Measurements from ENCODE around the gene NPAS3.

NPAS3 gene

DNA sequence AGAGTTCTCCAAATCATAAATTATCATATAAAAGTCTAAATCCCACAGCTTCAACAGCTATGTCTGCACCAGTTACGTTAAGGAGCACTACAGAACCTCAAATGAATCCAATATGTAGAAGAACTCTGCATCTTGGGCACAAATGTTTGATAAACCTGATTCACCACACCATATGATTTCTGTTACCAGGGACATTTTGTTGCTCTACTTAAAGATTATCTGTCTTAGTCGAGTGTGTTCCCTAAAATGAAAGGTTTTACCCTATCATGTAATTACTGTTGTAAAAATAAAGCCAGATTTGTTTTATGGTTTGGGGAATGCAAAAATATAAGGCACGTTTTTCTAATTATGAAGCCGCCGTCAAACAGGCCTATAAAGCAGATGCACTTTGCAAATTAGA lies 649.1 kb downstream of the NPAS3 start:
- no peak for DNase-seq (ENCODE audit: low read depth)

DNA sequence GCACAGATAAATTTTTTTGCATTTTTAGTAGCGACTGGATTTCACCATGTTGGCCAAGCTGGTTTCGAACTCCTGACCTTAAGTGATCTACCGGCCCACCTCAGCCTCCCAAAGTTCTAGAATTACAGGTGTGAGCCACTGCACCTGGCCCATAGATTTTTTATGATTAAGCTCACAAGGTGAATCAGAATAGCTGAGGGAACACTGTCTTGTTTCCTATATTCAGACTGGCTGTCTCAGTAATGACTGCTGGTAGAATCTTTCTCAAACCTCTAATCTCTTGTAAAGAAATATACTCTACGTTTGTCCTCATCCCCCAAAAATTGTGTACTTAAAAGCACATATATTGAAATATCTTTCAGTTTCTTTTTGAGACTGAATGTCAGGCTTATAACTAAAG lies 650.1 kb downstream of the NPAS3 start:
- no peak for DNase-seq (ENCODE audit: low read depth)

GRCh38 chr14:33589334-33589733 lies 650.7 kb downstream of the NPAS3 start:
- DNase-seq (ENCODE audit: low read depth): peak; percentile 95

GRCh38 chr14:33590891-33591630 lies 652.4 kb downstream of the NPAS3 start:
- no peak for DNase-seq (ENCODE audit: low read depth)

GRCh38 chr14:33592297-33592696 lies 653.6 kb downstream of the NPAS3 start:
- peak; percentile 45 for DNase-seq (ENCODE audit: low read depth)

- no peak for DNase-seq (ENCODE audit: low read depth)
Measured at GRCh38 chr14:33596211-33597080, 657.8 kb downstream of the NPAS3 start.

DNA sequence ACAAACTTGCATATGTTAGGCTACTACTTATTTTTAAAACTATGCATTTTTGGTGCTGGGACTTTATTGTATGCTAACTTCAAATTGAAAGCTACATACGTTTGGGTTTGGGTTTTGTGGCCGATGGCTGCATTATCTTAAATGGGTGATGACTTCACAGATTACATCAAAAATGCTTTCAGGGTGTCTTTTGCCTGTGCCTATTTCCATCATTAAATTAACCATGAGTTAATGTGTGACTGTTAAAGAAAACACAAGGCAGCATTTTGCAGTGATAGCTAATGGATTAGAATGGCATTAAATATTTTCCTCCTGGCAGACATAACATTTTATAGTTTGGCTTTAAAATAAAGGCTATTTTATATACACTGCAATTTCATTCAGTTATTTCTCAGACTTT lies 659.9 kb downstream of the NPAS3 start:
- DNase-seq (ENCODE audit: low read depth): no peak

DNA sequence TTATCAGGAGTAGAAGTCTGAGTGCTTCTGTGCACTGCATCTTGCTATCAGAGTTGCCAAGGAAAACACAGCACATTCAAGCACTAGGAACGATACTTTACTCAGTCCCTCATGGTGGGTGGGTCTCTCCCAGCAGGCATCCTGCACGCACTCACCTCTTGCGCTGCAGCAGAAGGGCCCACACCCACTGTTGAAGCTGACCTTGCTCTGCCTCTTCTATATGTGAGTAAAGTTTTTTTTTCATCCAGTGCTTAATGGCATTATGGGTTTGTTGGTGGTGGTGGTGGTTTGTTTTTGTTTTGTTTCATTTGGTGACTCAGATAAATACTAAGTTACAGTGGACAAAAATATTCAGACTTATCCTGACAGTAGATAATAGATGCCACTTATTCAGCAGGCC lies 663.7 kb downstream of the NPAS3 start:
- no peak for DNase-seq (ENCODE audit: low read depth)

DNA sequence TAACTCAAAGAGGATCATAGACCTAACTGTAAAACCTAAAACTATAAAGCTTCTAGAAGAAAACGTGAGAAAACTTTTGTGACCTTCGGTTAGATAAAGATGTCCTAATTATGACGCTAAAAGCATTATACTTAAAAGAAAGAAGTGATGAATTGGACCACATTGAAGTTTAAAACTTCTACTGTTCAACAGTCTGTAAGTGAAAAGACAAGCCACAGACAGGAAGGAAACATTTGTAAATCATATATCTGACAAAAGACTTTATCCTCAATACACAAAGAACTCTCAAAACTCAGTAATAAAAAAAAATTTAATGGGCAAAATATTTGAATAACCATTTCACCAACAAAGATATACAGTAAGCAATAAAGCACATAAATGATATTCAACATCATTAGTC lies 667.9 kb downstream of the NPAS3 start:
- DNase-seq (ENCODE audit: low read depth): no peak

- DNase-seq (ENCODE audit: low read depth): no peak
Measured at GRCh38 chr14:33609582-33609981, 670.9 kb downstream of the NPAS3 start.

GRCh38 chr14:33610121-33610520 lies 671.4 kb downstream of the NPAS3 start:
- no peak for DNase-seq (ENCODE audit: low read depth)

DNA sequence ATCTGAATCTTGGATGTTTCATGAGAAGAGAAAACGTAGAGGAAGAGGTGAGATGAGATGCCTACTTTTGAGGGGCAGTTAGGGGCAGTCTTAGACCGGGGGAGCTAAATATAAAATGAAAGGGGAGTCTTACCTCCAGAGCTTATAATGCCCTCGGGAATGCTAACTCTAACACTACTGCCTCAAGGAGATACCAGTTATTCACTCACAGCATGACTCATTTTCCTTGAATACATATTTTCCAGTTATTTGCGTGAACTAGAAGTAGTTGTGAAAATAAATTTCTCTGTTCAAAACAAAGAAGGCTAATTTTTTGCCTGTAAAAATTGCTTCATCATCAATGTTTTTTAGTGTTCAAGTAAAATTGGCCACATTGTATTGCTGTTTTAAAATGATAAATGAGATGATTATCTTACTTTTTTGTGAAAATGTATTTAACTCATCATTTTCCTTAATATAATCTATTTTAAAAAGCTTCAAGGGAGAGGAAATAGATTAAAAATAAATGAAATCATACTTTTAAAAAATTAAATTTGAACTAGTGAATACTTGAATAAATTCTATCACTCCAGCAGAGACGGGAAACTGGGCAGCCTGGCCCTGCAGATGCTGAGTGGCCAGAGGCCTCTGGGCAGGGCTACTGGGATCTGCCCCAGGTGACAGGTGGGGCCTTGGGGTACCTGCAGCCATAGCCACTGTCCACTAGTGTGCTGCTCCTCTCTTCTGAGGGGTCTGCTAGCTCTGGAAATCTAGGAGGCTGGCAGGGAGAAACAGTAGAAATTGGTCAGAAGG lies 672.9 kb downstream of the NPAS3 start:
- peak; percentile 81 for DNase-seq (ENCODE audit: low read depth)

DNA sequence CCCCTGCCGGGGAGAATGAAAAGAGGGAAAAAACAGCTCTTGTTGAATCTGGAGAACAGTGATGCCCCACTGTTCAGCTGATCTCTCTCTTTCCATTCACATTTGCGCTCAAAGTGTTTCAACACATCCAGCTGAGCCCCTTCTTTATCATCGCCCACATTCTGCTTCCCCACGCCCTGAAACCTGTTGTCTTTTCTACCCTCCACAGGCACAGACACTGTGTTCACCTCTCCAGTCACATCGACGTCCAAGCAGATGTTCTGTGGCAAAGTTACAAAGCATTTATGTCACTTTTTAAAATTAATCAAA lies 673.5 kb downstream of the NPAS3 start:
- no peak for DNase-seq (ENCODE audit: low read depth)

DNA sequence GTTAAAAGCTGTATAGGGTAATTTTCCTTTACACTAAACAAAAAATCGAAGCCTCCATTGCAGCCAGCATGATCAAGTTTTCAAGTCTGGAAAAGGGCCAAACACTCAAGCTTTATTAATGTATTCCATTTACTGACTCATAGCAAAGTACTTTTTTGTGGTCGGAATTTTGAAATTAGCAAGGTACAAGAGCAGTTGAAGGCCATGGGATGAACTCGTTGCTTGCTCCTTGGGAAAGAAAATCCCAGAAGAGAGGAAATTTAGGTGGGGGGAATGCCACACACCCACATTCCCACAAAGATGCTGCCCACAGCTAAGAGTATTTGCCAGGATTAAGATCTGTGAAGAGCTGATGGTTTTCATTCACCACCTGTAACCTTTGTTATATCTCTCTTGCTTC lies 678.5 kb downstream of the NPAS3 start:
- peak; percentile 97 for DNase-seq (ENCODE audit: low read depth)

DNA sequence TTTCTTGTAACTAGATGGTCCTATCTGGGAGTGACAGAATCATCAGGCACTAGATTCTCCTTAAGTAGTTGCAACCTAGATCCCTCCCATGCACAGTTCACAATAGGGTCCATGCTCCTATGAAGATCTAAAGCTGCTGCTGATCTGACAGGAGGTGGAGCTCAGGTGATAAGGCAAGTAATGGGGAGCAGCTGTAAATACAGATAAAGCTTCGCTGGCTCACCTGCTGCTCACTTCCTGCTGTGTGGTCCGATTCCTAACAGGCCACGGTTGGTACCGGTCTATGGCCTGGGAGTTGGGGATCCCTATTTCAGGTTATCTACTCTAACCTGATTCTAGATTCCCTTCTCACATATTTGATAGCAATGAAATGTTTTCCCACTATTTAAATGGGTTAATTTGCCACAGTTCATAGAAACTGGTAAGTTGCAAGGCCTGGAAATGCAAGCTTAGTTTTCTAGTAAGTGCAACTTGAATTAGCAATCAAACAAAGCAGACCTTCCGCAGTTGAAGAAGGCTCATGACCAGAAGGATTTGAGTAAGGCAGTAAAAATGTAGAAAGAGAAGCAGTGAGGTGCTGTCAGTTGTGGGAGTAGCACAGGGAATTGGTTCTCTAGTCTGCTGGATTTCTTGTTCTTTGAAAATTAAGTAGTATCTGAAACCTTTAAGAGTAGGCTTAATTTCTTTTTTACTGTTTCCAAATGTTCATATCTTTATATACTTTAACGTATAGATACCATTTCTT lies 679.9 kb downstream of the NPAS3 start:
- DNase-seq (ENCODE audit: low read depth): peak; percentile 79

DNA sequence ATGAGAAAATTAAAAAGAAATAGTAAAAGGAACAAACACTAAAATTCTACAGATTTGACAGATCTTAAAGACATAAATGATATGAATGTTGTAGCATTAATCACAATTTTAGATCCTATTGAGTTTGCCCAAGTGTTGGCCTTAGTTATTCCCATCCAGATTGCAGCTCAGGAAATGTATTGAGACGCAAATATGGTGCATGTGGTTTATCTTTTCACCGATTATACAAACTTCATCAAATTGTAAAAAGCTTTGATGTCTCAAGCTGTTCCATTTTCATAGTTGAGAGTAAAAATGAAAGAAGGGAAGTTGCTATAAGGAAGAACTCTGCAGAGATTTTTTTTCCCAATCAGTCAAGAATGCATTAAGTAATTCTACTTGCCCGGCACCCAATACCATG lies 683.8 kb downstream of the NPAS3 start:
- DNase-seq (ENCODE audit: low read depth): no peak

GRCh38 chr14:33629792-33630191 lies 691.1 kb downstream of the NPAS3 start:
- DNase-seq (ENCODE audit: low read depth): peak; percentile 59

DNA sequence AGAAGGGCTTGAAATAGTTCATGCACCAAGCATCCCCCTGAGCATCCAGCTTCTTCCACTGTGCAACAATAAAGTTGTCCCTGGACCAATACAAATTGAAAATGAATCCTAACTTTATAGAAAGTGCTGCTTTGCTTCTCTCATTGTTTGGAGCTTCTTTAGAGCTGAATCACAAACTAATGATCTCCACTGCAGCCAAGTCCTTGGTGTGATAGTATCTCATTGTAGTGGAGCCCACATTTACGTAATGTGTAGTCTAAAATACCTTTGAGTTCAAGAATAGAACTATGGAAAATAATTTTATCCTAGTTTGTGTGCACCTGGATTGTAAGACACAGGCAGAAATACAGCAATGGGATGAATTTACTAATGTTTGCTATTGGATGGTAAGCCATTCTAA lies 692.3 kb downstream of the NPAS3 start:
- DNase-seq (ENCODE audit: low read depth): no peak

DNA sequence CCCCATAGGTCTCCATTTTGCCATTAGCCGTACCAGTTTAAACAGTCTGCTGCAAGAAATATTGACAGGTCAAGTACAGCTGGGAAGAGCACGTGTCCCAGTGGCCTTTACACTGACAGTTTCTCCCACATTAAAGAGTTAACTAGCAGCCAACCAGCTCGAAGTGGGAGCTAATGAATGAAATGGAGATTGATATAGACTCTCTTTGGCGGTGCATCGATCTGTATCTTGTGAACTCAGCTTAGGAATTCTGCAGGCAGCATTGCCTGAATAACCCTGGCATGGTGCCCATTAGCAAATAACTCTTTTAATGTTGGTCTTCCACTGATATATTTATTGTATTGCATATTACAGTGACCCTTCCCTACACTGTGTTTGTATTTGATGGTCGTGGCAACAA lies 692.8 kb downstream of the NPAS3 start:
- DNase-seq (ENCODE audit: low read depth): no peak

GRCh38 chr14:33634631-33635030 lies 696.0 kb downstream of the NPAS3 start:
- DNase-seq (ENCODE audit: low read depth): peak; percentile 62

- no peak for DNase-seq (ENCODE audit: low read depth)
Measured at GRCh38 chr14:33636716-33637115, 698.0 kb downstream of the NPAS3 start.

GRCh38 chr14:33642080-33642479 lies 703.4 kb downstream of the NPAS3 start:
- no peak for DNase-seq (ENCODE audit: low read depth)
